IMR-90 (cell line): ENCODE data around the gene C1QTNF8. TPM values are rescaled to one million over a fixed set of nuclear protein-coding genes. Genes with fewer than 3 reads are reported as not detected.

ENCODE experiments used
- ATAC-seq: fragments of 200-7000 bp; cut with Tn5 transposase; 2 replicates; pipeline ENCODE4 v1.9.1; 2020; ENCODE audit warnings: low read depth, mild to moderate bottlenecking, moderate library complexity
- BruUV-seq: library from RNA; stranded (reverse); fragments of 400-500 nt; replicated peaks from 2 replicates; lab custom pipeline; 2021; lab: Mats Ljungman, UMichigan
- CTCF ChIA-PET: fragments of 300-600 bp; formaldehyde crosslinking; extraction: SDS; loops from one replicate; lab custom pipeline; 2021; ENCODE audit warnings: antibody characterized with exemption; lab: Yijun Ruan, JAX
- POLR2A ChIA-PET: fragments of 300-600 bp; sonication (Branson Sonifier 250); formaldehyde crosslinking; loops from one replicate; lab custom pipeline; 2022; ENCODE audit warnings: antibody characterized with exemption; ENCODE audit not compliant: unreplicated experiment; lab: Charles Lee
- DNase-seq: peaks from one replicate; pipeline ENCODE4 v3.0.0; 2013
- H2AFZ ChIP-seq: replicated peaks from 2 replicates; pipeline ENCODE3; 2013; ENCODE audit warnings: low read length, mild to moderate bottlenecking; ENCODE audit not compliant: poor library complexity
- H2AK5ac ChIP-seq: 2 replicates; pipeline ENCODE4 v1.6.1; 2013; ENCODE audit warnings: low read depth, low read length, inconsistent platforms
- H2AK9ac ChIP-seq: replicated peaks from 2 replicates; pipeline ENCODE3; 2013; ENCODE audit warnings: mild to moderate bottlenecking, low read depth, low read length, moderate library complexity; ENCODE audit not compliant: poor library complexity
- H2BK120ac ChIP-seq: 2 replicates; pipeline ENCODE4 v1.6.1; 2013; ENCODE audit warnings: low read depth, low read length, inconsistent platforms
- H2BK15ac ChIP-seq: 3 replicates; pipeline ENCODE4 v1.6.1; 2013; ENCODE audit warnings: low read depth, low read length, inconsistent platforms
- H2BK20ac ChIP-seq: 2 replicates; pipeline ENCODE4 v1.6.1; 2013; ENCODE audit warnings: low read depth, mild to moderate bottlenecking, inconsistent platforms, low read length, moderate library complexity
- H2BK5ac ChIP-seq: 2 replicates; pipeline ENCODE4 v1.6.1; 2013; ENCODE audit warnings: mild to moderate bottlenecking, low read depth, low read length, inconsistent platforms; ENCODE audit not compliant: poor library complexity, severe bottlenecking
- H3K14ac ChIP-seq: replicated peaks from 2 replicates; pipeline ENCODE4 v1.6.1; 2013; ENCODE audit warnings: low read depth, low read length, inconsistent platforms
- H3K18ac ChIP-seq: 2 replicates; pipeline ENCODE4 v1.6.1; 2013; ENCODE audit warnings: low read depth, low read length, control low read depth
- H3K23ac ChIP-seq: 2 replicates; pipeline ENCODE4 v1.6.1; 2013; ENCODE audit warnings: low read depth, low read length, inconsistent platforms
- H3K27ac ChIP-seq: 2 replicates; pipeline ENCODE4 v1.5.1; 2013; ENCODE audit warnings: mild to moderate bottlenecking, control low read depth, low read length; ENCODE audit not compliant: insufficient read depth
- H3K27me3 ChIP-seq: 2 replicates; pipeline ENCODE4 v1.6.1; 2013; ENCODE audit warnings: low read length; ENCODE audit not compliant: control insufficient read depth, insufficient read depth
- H3K36me3 ChIP-seq: 2 replicates; pipeline ENCODE4 v1.6.1; 2013; ENCODE audit warnings: low read length, mixed read lengths; ENCODE audit not compliant: control insufficient read depth, insufficient read depth
- H3K4ac ChIP-seq: 2 replicates; pipeline ENCODE4 v1.6.1; 2013; ENCODE audit warnings: low read depth, low read length, inconsistent platforms
- H3K4me1 ChIP-seq: 2 replicates; pipeline ENCODE4 v1.6.1; 2013; ENCODE audit warnings: low read length, mixed read lengths; ENCODE audit not compliant: control insufficient read depth, insufficient read depth
- H3K4me2 ChIP-seq: 2 replicates; pipeline ENCODE4 v1.6.1; 2013; ENCODE audit warnings: low read depth, mild to moderate bottlenecking, control low read depth, low read length, moderate library complexity
- H3K4me3 ChIP-seq: 2 replicates; pipeline ENCODE4 v1.5.1; 2013; ENCODE audit warnings: low read depth, mild to moderate bottlenecking, control low read depth, low read length, moderate library complexity; ENCODE audit not compliant: insufficient read depth
- H3K56ac ChIP-seq: 2 replicates; pipeline ENCODE4 v1.6.1; 2013; ENCODE audit warnings: low read length, inconsistent platforms; ENCODE audit not compliant: insufficient read depth; ENCODE audit errors: extremely low read depth
- H3K79me1 ChIP-seq, 2 experiments: 2 replicates each; pipeline ENCODE4 v1.6.1; 2013; ENCODE audit warnings: low read length in 2 of 2, inconsistent platforms in 1 of 2, low read depth in 1 of 2
- H3K9ac ChIP-seq: 2 replicates; pipeline ENCODE4 v1.6.1; 2013; ENCODE audit warnings: low read depth, low read length, control low read depth
- H3K9me1 ChIP-seq: 2 replicates; pipeline ENCODE4 v1.6.1; 2013; ENCODE audit warnings: low read length, inconsistent platforms; ENCODE audit not compliant: insufficient read depth
- H3K9me3 ChIP-seq: 2 replicates; pipeline ENCODE4 v1.6.1; 2013; ENCODE audit warnings: low read length; ENCODE audit not compliant: control insufficient read depth, insufficient read depth
- H4K20me1 ChIP-seq: 2 replicates; pipeline ENCODE4 v1.6.1; 2013; ENCODE audit warnings: low read length, inconsistent platforms; ENCODE audit not compliant: insufficient read depth
- H4K5ac ChIP-seq: 2 replicates; pipeline ENCODE4 v1.6.1; 2013; ENCODE audit warnings: mild to moderate bottlenecking, low read depth, low read length, control low read depth
- H4K8ac ChIP-seq, 2 experiments: 2 replicates each; pipeline ENCODE4 v1.6.1; 2013; ENCODE audit warnings: low read depth in 2 of 2, low read length in 2 of 2, control low read depth in 1 of 2, inconsistent platforms in 1 of 2
- H4K91ac ChIP-seq: 2 replicates; pipeline ENCODE4 v1.6.1; 2013; ENCODE audit warnings: low read depth, low read length, inconsistent platforms; ENCODE audit not compliant: insufficient read depth
- BHLHE40 ChIP-seq: fragments of 150-350 bp; IDR thresholded peaks from 2 replicates; pipeline ENCODE4 v1.6.1; 2016; ENCODE audit warnings: mild to moderate bottlenecking, low read depth, low read length
- CEBPB ChIP-seq: IDR thresholded peaks from 2 replicates; pipeline ENCODE4 v1.6.1; 2012; ENCODE audit warnings: low read depth, low read length, improper control_type of control experiment
- CHD1 ChIP-seq: IDR thresholded peaks from 2 replicates; pipeline ENCODE4 v1.6.1; 2012; ENCODE audit warnings: low read depth, low read length, improper control_type of control experiment
- MAFK ChIP-seq: IDR thresholded peaks from 2 replicates; pipeline ENCODE4 v1.6.1; 2012; ENCODE audit warnings: low read depth, low read length, improper control_type of control experiment
- MAZ ChIP-seq: IDR thresholded peaks from 2 replicates; pipeline ENCODE4 v1.6.1; 2012; ENCODE audit warnings: low read depth, mild to moderate bottlenecking, low read length, improper control_type of control experiment, moderate library complexity, borderline replicate concordance
- NFE2L2 ChIP-seq: fragments of 150-350 bp; IDR thresholded peaks from 2 replicates; pipeline ENCODE4 v1.6.1; 2016; ENCODE audit warnings: low read depth, mild to moderate bottlenecking, low read length
- POLR2A ChIP-seq: IDR thresholded peaks from 2 replicates; pipeline ENCODE4 v1.6.1; 2012; ENCODE audit warnings: mild to moderate bottlenecking, low read depth, low read length
- RAD21 ChIP-seq: IDR thresholded peaks from 2 replicates; pipeline ENCODE4 v1.6.1; 2012; ENCODE audit warnings: low read length, improper control_type of control experiment
- RFX5 ChIP-seq: IDR thresholded peaks from 2 replicates; pipeline ENCODE4 v1.8.0; 2012; ENCODE audit warnings: low read depth, mild to moderate bottlenecking, low read length, moderate library complexity
- SMC3 ChIP-seq: fragments of 150-350 bp; IDR thresholded peaks from 2 replicates; pipeline ENCODE4 v1.6.1; 2016; ENCODE audit warnings: low read depth, mild to moderate bottlenecking, antibody characterized with exemption, low read length, moderate library complexity
- WGBS, 2 experiments: methylation state at CpG; one replicate each; pipeline versions ENCODE4 v1.1.5 to v1.1.7; 2013; ENCODE audit warnings: missing lambda C conversion rate in 2 of 2; ENCODE audit not compliant: insufficient read length in 1 of 2; ENCODE audit errors: extremely low coverage in 2 of 2; 5-methylcytosine and 5-hydroxymethylcytosine counted together
- dilution Hi-C: fragments of 300-500 bp; cut with HindIII; formaldehyde crosslinking; loops from one replicate; pipeline ENCODE4 v1.14.3; 2018; ENCODE audit warnings: low sequenced_read_pairs; ENCODE audit not compliant: unreplicated experiment
- in situ Hi-C: fragments of 300-500 bp; cut with MboI; formaldehyde crosslinking; loops from 3 replicates; pipeline ENCODE4 v1.14.3; 2019; ENCODE audit warnings: low sequenced_read_pairs, inconsistent platforms, mixed read lengths
- intact Hi-C: fragments of 100-400 bp; cut with micrococcal nuclease; formaldehyde crosslinking; loops from 2 replicates; pipeline ENCODE4 v1.10.0; 2022
- polyA plus RNA-seq, 3 experiments: library from polyadenylated mRNA; depleted of rRNA; stranded (reverse); fragments of >200 nt; gene quantifications; 2 replicates each; pipeline ENCODE4 v1.2.3, GENCODE V29; 2012; ENCODE audit warnings: low replicate concordance in 1 of 3
- total RNA-seq: library from RNA; depleted of rRNA; stranded (reverse); fragments of >200 nt; gene quantifications from 2 replicates; pipeline ENCODE4 v1.2.3, GENCODE V29; 2012
- TF ChIP-seq, protein P1 (sequence below): fragments of 150-350 bp; IDR thresholded peaks from 2 replicates; pipeline ENCODE4 v1.6.1; 2016; ENCODE audit warnings: low read depth, mild to moderate bottlenecking, low read length, moderate library complexity, borderline replicate concordance
- TF ChIP-seq, protein P2 (sequence below): fragments of 150-350 bp; IDR thresholded peaks from 2 replicates; pipeline ENCODE4 v1.6.1; 2017; ENCODE audit warnings: mild to moderate bottlenecking, antibody characterized with exemption, low read length, low read depth

C1QTNF8 gene
- total and polyA plus RNA-seq, 2 of the 4 experiments (the other 2 are of a cell fraction) = not detected

DNA sequence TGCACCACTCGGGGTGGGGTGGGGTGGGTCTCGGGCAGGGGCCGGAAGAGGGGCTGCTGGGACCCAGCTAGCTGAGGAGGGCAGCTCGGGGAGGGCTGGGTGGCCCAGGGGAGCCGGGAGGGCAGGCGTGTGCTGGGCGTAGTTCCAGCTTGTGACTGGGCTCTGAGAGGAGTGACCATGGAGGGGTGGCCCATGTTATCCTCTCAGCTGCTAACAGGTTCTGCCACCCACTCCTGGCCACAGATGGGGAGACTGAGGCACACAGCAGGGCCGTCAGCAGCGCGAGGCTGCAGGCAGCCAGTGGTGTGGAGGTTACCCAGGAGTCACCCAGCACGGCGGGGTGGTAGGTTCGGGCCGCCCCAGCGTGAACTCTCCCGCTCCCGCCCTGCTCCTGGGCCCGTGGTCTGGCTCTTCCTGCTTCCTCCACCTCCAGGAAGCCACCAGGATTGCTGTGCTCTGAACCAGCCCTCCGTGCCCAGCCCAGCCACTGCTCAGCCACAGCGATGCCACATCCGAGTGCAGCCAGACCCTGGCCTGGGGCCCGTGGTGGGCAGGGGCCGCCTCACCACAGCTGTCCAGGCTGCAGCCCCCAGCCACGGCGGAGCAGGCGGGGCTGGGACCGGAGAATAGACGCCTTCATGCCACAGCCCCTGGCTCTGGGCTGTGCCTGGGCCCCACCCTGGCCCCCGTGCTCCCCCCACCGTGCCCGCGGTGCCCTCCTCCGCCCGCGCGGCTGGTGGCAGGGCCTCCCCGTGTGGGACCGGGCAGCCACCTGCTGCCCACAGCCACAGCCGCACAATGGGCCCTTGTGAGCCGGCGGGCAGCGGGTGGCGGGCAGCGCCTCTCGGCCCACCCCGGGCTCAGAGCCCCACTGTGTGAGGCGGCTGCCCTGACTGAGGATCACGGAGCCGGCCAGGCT, 49.8 kb downstream of the C1QTNF8 start (continued):
- TF ChIP-seq, protein P1, sequence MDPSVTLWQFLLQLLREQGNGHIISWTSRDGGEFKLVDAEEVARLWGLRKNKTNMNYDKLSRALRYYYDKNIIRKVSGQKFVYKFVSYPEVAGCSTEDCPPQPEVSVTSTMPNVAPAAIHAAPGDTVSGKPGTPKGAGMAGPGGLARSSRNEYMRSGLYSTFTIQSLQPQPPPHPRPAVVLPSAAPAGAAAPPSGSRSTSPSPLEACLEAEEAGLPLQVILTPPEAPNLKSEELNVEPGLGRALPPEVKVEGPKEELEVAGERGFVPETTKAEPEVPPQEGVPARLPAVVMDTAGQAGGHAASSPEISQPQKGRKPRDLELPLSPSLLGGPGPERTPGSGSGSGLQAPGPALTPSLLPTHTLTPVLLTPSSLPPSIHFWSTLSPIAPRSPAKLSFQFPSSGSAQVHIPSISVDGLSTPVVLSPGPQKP = no peak

DNA sequence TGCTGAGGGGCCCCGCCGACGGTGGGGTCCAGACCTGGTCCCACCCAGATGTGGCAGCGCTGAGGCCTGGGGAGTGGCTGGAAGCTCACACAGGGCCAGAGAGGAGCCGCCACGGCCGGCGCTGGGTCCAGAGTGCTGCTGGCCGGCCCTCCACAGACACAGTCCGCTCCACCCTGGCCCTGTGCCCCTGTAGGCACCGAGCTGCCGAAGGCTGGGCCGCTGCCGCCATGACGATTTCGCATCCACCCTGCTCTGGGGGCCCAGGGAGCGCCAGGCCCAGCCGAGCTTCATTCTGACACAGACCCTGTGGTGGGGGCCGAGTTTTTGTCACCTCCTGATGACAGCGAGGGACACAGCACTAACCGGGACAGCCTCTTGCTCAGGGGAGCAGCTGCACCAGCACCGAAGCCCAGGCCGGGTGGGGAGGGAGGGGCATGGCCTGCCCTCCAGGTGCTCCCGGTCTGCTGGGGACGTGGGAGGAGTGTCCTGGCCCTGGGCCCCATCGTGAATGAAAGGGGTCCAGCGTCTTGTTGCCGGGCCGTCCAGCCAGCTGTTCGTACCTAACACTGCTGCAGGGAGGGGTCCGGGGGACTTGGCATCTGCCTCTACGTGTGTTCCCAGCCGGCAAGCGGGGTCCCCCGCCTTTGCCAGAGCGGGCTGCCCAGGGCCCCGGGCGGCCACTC, 50.6 kb downstream of the C1QTNF8 start:
- H3K56ac ChIP-seq = no peak overlapping the region
- H3K4me2 ChIP-seq = no peak overlapping the region
- H2AK5ac ChIP-seq = no peak overlapping the region
- in situ Hi-C loops = no loop called here
- H2AFZ ChIP-seq = peak overlapping the region; percentile 3
- intact Hi-C loops = no loop called here
- H4K20me1 ChIP-seq = no peaks in the 10 kb centered on the region
- ChIA-PET POLR2A (no interaction called here), CTCF (no interaction called here)
- no peak overlapping the region for H3K9ac ChIP-seq
- no peaks in the 10 kb centered on the region for H3K4me1 ChIP-seq
- H2BK5ac ChIP-seq = no peak overlapping the region
- peaks cover 38% of the 10 kb centered on the region for H3K27me3 ChIP-seq
- no peaks in the 10 kb centered on the region for H3K79me1 ChIP-seq
- BruUV-seq = no TSS peak
- no peak overlapping the region for H3K18ac ChIP-seq
- H3K9me1 ChIP-seq = no peaks in the 10 kb centered on the region
- 21% methylated on average over 16 of the region's 38 CpGs; no CpG with 5 or more reads in 1 of the 2 experiments for WGBS, 2 experiments
- dilution Hi-C loops = no loop called here
- no peak overlapping the region for H3K4me3 ChIP-seq
- ATAC-seq (no peak), DNase-seq (no peak)
- H2BK20ac ChIP-seq = no peak overlapping the region
- no peak overlapping the region for H3K14ac ChIP-seq
- TF ChIP-seq RFX5 = no peak
- no peak for TF ChIP-seq RAD21
- no peak for TF ChIP-seq POLR2A
- TF ChIP-seq CHD1 = no peak
- no peak for TF ChIP-seq NFE2L2
- no peak for TF ChIP-seq BHLHE40
- no peak for TF ChIP-seq SMC3
- no peak for TF ChIP-seq MAZ
- no peak for TF ChIP-seq CEBPB
- TF ChIP-seq, protein P2, sequence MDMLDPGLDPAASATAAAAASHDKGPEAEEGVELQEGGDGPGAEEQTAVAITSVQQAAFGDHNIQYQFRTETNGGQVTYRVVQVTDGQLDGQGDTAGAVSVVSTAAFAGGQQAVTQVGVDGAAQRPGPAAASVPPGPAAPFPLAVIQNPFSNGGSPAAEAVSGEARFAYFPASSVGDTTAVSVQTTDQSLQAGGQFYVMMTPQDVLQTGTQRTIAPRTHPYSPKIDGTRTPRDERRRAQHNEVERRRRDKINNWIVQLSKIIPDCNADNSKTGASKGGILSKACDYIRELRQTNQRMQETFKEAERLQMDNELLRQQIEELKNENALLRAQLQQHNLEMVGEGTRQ = no peak
- TF ChIP-seq, protein P1 = no peak
- no peak for TF ChIP-seq MAFK
- no peak overlapping the region for H3K27ac ChIP-seq
- no peak overlapping the region for H4K8ac ChIP-seq
- H2BK120ac ChIP-seq = no peak overlapping the region
- H3K4ac ChIP-seq = no peak overlapping the region
- H3K9me3 ChIP-seq = no peaks in the 10 kb centered on the region
- H2AK9ac ChIP-seq = no peak overlapping the region
- H4K5ac ChIP-seq = no peak overlapping the region
- no peak overlapping the region for H4K91ac ChIP-seq
- H3K36me3 ChIP-seq = no peaks in the 10 kb centered on the region
- H3K23ac ChIP-seq = no peak overlapping the region
- no peak overlapping the region for H2BK15ac ChIP-seq
